GM11168 (cell line): ENCODE results near the gene GNG7.
"Not testable (repeated sequence)": the region's sequence is repeated elsewhere in the genome, so short reads cannot be mapped to it uniquely, and the experiment has no call there.

ENCODE experiments used
- in situ Hi-C: fragments of 300-500 bp; cut with MboI; formaldehyde crosslinking; loops from one replicate; pipeline ENCODE4 v1.12.0; 2022; ENCODE audit warnings: low sequenced_read_pairs; ENCODE audit not compliant: unreplicated experiment

GNG7 gene

GRCh38 chr19:2563546-2563945, 138.9 kb downstream of the GNG7 start:
- in situ Hi-C loops = loop anchor here (5.0 kb wide), 1 partner anchor 44 kb away; no protein-coding TSS in a partner anchor

GRCh38 chr19:2561895-2562294, 140.6 kb downstream of the GNG7 start:
- in situ Hi-C loops = loop anchor here (5.0 kb wide), 1 partner anchor 45 kb away; no protein-coding TSS in a partner anchor

DNA sequence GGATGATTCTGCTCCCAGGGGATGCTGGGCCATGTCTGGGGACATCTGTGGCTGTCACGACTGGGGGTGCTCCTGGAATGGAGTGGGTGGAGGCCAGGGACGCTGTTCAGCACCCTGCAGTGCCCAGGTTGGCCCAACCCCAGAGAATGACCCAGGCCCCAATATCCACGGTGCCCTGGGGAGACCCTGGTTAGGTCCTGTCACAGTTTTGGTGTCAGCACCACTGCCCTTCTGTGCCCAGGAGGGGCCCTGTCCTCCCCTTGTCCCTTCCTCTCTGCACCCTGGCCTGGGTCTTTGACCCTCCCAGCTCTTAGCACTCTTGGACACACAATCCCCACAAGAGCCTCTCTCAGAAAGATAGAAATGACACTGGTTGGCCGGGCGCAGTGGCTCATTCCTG, 141.3 kb downstream of the GNG7 start:
- in situ Hi-C loops = loop anchor here (5.0 kb wide), 1 partner anchor 46 kb away; no protein-coding TSS in a partner anchor

DNA sequence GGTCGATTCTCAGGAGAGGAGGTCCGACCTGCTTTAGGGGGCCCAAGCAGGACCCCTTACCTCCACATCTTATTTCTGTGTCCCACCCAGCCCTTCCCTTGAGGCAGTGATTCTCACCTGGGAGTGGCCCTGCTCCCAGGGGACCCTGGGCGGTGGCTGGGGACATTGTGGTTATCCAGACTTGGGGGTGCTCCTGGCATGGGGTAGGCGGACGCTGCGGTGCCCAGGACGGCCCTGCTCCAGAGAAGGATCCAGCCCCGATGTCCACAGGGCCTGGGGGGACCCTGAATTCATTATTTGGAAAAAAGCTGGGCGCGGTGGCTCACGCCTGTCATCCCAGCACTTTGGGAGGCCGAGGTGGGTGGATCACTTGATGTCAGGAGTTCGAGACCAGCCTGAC, 142.1 kb downstream of the GNG7 start:
- in situ Hi-C loops = loop anchor here (5.0 kb wide), 1 partner anchor 47 kb away; no protein-coding TSS in a partner anchor

DNA sequence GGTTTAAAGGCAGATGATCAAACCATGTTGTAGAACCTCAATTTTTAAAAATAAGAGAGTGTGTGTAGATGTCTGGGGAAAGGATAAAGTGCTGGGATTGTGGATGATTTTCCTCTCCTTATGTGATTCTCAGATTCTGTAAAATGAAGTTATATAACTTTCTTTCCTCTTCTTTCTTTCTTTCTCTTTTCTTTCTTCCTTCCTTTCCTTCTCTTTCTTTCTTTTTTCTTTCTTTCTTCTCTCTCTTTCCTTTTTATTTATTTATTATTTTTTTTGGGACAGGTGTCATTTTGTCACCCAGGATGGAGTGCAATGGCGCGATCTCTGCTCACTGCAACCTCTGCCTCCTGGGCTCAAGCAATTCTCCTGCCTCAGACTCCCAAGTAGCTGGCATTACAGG, 144.0 kb downstream of the GNG7 start:
- in situ Hi-C loops = no loop called here

- in situ Hi-C loops = not testable (repeated sequence)
Measured at GRCh38 chr19:2558131-2558530, 144.4 kb downstream of the GNG7 start.

DNA sequence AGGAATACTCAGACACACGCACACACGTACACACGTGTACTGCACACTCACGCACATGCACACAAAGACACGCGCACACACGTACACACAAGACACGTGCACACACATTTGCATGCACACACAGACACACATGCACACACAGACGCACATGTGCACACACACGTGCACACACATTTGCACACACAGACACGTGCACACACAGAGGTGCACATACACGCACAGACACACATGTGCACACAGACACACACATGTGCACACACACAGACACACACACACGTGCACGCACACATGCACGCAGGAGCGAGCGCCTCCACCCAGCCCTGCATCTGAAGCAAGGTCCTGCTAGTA, 145.4 kb downstream of the GNG7 start:
- in situ Hi-C loops = no loop called here

- in situ Hi-C loops = no loop called here
Measured at GRCh38 chr19:2556221-2557092, 146.0 kb downstream of the GNG7 start.

DNA sequence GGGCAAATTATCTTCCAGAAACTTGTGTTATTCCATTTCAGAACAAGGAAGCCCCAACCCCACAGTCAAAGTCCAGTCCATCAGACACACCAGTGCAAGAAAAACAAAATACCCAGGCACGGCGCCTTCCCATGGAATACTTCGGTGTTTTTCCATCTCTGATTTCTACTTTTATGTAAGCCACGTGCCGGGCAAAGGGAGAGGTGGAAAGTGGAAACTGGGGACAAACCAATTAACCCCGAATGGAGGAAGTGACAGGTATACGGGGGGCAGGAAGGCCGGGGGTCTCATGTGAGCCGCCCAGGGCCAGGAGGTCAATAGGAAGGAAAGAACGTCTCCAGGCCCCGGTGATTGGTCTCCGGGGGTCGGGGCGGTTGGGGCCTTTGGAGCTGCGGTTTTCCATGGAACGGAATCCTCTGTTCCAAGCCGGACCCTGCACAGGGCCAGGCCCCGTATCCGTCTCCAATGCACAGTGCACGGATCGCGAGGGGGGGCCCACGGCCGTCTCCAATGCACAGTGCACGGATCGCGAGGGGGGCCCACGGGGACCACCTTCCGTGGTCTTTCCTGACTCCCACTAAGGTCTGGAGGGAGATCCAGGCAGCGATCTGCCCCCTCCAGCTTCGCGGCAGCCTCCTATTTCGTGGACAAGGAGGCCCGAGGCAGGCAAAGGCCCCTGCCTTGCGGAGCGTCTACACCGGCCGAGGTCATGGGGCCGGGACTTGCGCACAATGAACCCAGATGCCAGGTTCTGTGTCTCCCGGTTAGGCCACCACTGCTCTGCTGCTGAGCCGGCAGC, 146.9 kb downstream of the GNG7 start:
- in situ Hi-C loops = no loop called here

DNA sequence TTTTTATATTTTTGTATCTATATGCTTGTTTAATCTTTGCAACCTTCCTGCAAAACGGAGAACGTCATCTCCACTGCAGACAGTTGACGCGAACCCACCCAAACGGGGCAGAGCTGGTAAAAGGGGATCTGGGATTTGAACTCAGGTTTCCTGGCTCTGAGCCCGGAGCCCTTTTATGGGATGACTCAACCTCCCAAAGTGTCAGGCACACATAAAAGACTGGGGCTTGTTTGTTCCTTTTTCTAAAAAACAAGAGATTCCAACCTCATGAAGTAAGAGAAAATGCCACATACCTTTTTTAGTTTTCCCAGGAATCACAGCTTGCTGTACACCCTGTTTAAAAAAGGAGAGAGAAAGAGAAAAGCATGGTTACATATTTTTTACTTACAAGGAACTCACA, 147.6 kb downstream of the GNG7 start:
- in situ Hi-C loops = no loop called here

DNA sequence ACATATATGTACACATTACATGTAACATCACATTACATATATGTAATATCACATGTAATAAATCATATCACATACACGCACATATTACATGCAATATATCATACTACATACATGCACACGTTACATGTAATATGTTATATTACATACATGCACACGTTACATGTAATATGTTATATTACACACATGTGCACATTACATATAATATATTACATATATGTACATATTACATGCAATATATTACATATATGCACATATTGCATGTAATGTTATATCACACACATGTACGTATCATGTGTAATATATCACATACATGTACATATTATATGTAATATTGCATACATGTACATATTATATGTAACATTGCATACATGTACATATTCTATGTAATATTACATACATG, 149.0 kb downstream of the GNG7 start:
- in situ Hi-C loops = no loop called here

DNA sequence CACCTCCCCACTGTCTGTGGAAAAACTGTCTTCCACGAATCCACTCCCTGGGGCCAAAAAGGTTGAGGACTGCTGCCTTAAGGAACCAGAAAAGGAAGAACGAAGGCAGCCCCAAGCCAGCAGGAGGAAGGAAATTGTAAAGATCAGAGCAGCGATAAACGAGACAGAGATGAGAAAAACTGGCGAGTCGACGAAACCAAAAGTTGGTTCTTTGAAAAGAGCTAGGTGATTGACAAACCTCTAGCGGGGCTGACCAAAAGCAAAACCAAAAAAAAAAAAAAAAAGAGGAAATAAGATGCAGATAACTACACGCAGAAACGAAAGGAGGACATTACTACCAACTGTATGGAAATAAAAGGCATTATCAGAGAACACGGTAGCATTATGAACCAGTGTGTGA, 149.6 kb downstream of the GNG7 start:
- in situ Hi-C loops = no loop called here

- in situ Hi-C loops = no loop called here
Measured at GRCh38 chr19:2551864-2552185, 150.7 kb downstream of the GNG7 start.

DNA sequence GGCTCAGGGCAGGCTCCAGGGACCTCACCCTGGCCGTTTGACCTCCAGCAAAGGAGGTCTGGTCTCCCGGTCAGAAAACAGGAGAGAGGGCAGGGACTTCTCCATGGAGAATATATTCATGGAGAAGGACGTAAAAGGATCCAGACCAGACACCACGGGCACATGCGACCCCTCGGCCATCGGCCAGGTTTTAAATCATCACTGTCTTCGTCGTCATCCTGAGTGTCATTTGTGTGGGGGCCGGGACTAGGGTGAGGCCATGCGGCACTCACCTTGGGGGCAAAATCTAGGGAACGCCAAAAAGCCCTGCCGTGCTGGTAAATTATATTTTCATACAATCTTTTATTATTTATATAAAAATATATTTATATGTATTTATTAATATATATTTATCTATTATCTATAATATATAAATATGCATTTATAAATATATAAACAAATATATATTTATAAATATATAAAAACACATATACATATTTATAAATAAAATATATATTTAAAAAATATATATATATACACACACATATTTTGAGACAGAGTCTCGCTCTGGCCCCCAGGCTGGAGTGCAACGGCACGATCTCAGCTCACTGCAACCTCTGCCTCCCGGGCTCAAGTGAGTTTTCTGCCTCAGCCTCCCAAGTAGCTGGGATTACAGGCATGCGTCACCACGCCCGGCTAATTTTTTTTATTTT, 151.2 kb downstream of the GNG7 start:
- in situ Hi-C loops = no loop called here

DNA sequence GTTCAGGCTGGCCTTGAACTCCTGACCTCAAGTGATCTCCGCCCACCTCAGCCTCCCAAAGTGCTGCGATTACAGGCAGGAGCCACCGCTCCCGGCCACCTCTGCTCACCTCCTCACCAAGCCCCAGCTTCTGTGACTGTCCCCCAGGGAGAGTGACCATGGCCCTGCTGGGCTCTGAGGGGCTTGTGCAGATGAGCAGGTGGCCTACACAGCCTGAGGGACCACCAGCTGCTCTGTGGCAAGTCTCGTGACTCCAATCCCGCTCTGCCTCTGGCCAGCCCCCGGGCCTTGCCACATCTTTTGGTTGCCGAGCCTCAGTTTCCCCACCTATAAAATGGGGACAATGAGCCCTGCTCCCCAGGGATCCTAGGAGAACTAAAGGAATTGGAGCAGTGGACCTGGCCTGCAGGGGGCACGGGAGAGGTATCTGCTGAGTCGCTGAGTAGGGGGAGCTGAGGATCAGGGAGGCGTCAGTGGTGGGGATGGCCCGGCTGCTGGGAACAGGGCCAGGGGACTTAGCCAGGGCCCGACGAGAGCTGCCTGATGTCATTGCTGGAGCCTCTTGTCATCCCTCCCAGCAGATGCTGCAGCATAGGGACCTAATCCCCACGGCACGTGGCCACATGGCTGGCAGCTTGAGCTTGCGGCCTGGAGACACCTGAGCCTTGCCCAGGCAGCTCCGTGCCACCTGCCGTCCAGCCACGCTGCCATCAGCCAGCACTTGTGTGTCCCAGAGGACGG, 151.9 kb downstream of the GNG7 start:
- in situ Hi-C loops = no loop called here

DNA sequence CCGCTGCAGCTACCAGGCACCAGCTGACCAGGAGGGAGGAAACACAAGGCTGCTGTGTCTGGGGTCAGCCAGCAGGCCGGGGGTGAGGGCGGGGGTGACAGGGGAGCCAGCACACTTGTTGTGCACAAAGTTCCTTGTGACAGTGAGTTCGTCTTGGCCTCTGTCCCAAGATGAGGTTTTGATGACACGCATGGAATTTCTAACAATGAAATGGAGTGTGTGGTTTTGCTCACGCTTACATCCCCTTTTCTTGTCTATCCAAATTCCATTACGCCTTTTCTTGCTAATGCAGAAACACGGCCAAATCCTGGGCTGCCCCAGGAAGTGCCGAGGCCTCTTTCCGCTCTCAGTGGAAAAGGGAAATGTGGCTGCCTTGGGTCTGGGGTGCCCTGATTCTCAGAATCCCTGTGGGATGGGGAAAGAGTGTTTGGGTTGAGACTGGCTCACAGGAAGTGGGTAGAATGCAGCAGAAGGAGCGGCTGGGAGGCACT, 152.7 kb downstream of the GNG7 start:
- in situ Hi-C loops = loop anchor here (10.0 kb wide), 1 partner anchor 55 kb away; no protein-coding TSS in a partner anchor

- in situ Hi-C loops = loop anchor here (10.0 kb wide), 1 partner anchor 54 kb away; no protein-coding TSS in a partner anchor
Measured at GRCh38 chr19:2548966-2549365, 153.5 kb downstream of the GNG7 start.

DNA sequence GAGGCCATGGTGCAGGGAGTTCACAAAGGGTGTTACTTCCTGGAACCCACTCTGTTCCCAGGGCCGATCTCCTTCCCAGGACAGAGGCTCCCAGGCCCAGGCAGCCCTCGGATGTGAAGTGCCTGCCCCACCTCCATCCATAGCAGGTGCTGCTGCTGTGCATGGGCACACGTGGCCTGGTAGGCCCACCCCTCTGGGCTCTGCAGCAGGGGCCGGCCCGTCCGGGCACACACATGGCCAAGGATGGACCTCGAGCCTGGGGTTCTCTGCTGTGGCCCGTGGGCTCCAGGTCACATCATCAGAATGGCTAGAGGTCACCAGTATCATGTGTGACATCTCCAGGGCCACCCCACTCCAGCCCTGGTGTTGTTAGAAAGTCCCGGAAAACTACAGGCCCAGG, 154.8 kb downstream of the GNG7 start:
- in situ Hi-C loops = loop anchor here (10.0 kb wide), 1 partner anchor 53 kb away; no protein-coding TSS in a partner anchor

- in situ Hi-C loops = loop anchor here (10.0 kb wide), 1 partner anchor 52 kb away; no protein-coding TSS in a partner anchor
Measured at GRCh38 chr19:2547033-2547680, 155.3 kb downstream of the GNG7 start.
